Left lung (tissue), 10 donors: ENCODE measurements around the gene TOX2. TPM values are rescaled to one million over a fixed set of nuclear protein-coding genes. Genes with fewer than 3 reads are reported as not detected.

Source experiments
- ATAC-seq: fragments of 200-7000 bp; cut with Tn5 transposase; one replicate; pipeline ENCODE4 v1.9.1; 2020; ENCODE audit warnings: moderate library complexity
- DNase-seq, 4 donors: peaks; one replicate each; pipeline ENCODE4 v3.0.0-alpha.2; 2013 to 2020
- H3K27ac ChIP-seq, 2 donors: fragments of 200-600 bp; sonication (generic) in 1 of 2; one replicate each; pipeline versions ENCODE4 v1.5.0 to v1.8.0; 2020 to 2021
- H3K27me3 ChIP-seq, 2 donors: fragments of 200-600 bp; sonication (generic) in 1 of 2; one replicate each; pipeline versions ENCODE4 v1.5.0 to v1.8.0; 2020 to 2021
- H3K36me3 ChIP-seq, 2 donors: fragments of 200-600 bp; sonication (generic) in 1 of 2; one replicate each; pipeline versions ENCODE4 v1.5.0 to v1.8.0; 2020 to 2021
- H3K4me1 ChIP-seq, 2 donors: fragments of 200-600 bp; one replicate each; pipeline ENCODE4 v1.8.0; 2021
- H3K4me3 ChIP-seq, 2 donors: fragments of 200-600 bp; sonication (generic) in 1 of 2; one replicate each; pipeline versions ENCODE4 v1.5.0 to v1.8.0; 2020 to 2021; ENCODE audit warnings: mild to moderate bottlenecking in 1 of 2
- H3K9me3 ChIP-seq, 2 donors: fragments of 200-600 bp; sonication (generic) in 1 of 2; one replicate each; pipeline versions ENCODE4 v1.5.0 to v1.8.0; 2020 to 2021
- intact Hi-C, 2 donors: fragments of 100-400 bp; cut with DNase I; formaldehyde crosslinking; loops; one replicate each; pipeline versions ENCODE4 v1.11.2 to v1.14.2; 2022
- polyA plus RNA-seq, 6 donors: library from polyadenylated mRNA; unstranded; fragments of 120-200 nt; gene quantifications; one replicate each; pipeline ENCODE4 v1.2.1, GENCODE V29; 2013; ENCODE audit not compliant: insufficient read length in 6 of 6
- total RNA-seq, 2 donors: library from RNA; stranded (reverse); fragmentation: NEBNext Ultra II Directional; extraction: Animal tissue kit (Norgen Biotek cat#: 25700); gene quantifications; one replicate each; pipeline ENCODE4 v1.2.1, GENCODE V29; 2021
- TF ChIP-seq, protein P1 (sequence below), 2 donors: fragments of 200-600 bp; sonication (generic) in 1 of 2; IDR thresholded peaks; one replicate each; pipeline versions ENCODE4 v1.5.0 to v1.8.0; 2021; ENCODE audit warnings: antibody characterized with exemption in 2 of 2
- donor health status: DM: no; HTN: yes; CAD: no.
- donor health status: DM: no; HTN: no; CAD: no.

The TOX2 gene
- total and polyA plus RNA-seq, 8 donors, result 14.5 to 61.1 (median 41.3) TPM

DNA sequence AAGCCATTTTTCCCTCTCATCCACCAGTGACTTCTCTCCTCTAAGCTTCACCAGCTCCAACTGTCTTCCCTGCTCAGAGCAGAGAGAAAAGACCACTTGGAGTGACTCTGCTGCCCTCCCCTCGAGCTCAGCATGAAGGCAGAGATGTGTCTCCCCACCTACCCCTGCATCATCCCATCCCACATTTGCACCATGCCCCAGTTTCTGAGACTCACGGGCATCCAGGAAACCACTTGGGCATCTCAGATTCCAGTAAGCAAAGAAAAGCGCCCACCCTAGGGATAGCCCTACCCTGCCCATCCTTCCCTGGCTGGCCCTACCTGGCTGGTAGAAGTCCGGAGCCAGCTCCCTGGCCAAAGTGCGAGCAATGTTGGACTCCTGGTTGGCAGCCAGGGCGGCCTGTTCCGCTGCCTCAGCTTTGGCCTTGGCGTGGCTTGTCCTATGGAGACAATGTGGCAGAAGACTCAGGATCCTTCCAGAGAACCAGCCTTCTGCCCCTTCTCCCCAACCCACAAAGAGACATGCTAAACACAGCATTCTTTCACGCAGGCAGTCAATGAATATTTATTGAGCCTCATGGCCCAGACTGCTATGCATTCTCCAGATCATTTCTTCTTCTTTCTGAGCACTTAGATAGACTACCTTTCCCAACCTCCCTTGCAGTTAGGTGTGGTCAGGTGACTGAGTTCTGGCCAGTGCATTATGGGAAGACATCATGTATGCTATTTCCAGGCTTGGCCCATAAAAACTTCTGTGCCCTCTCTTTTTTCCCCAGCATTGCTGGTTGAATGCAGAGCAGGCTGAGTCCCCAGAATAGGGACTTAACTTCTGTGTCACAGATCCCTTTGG, 203.8 kb downstream of the TOX2 start:
- Histone ChIP-seq H3K4me1 (no peaks in the 10 kb centered on the region), H3K4me3 (no peak overlapping the region), H3K36me3 (no peaks in the 10 kb centered on the region), H3K27me3 (peaks cover 10 to 53% of the 10 kb centered on the region in 2 donors), H3K9me3 (no peaks in the 10 kb centered on the region), H3K27ac (no peak overlapping the region)
- TF ChIP-seq, protein P1, sequence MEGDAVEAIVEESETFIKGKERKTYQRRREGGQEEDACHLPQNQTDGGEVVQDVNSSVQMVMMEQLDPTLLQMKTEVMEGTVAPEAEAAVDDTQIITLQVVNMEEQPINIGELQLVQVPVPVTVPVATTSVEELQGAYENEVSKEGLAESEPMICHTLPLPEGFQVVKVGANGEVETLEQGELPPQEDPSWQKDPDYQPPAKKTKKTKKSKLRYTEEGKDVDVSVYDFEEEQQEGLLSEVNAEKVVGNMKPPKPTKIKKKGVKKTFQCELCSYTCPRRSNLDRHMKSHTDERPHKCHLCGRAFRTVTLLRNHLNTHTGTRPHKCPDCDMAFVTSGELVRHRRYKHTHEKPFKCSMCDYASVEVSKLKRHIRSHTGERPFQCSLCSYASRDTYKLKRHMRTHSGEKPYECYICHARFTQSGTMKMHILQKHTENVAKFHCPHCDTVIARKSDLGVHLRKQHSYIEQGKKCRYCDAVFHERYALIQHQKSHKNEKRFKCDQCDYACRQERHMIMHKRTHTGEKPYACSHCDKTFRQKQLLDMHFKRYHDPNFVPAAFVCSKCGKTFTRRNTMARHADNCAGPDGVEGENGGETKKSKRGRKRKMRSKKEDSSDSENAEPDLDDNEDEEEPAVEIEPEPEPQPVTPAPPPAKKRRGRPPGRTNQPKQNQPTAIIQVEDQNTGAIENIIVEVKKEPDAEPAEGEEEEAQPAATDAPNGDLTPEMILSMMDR (IDR thresholded peaks at IDR 0.05), result no peak
- intact Hi-C loops, result no loop called here
- no peak for DNase-seq
- ATAC-seq, result no peak

Other genes starting within 250 kb of the TOX2 start
- 10 to 100 TPM in 1 of 2 donors, 1 to 10 TPM in 1; 6.1 to 10.5 TPM for gene MYBL2, start 247.7 kb upstream of the TOX2 start, total RNA-seq
- gene MYBL2, start 247.7 kb upstream of the TOX2 start, polyA plus RNA-seq, result 10 to 100 TPM; 15.5 to 37.5 (median 22.7) TPM
- not detected for gene GTSF1L, start 187.8 kb upstream of the TOX2 start, total RNA-seq
- not detected for gene GTSF1L, start 187.8 kb upstream of the TOX2 start, polyA plus RNA-seq